Fibroblast of peridontal ligament (primary cell): ENCODE results near the gene FSCN2.
A peak's percentile ranks its signal among the peaks of the same experiment; 100 is the strongest.

Experiments
- DNase-seq: peaks from one replicate; pipeline ENCODE4 v3.0.0-alpha.2; 2010; ENCODE audit errors: extremely low read depth

The FSCN2 gene

DNA sequence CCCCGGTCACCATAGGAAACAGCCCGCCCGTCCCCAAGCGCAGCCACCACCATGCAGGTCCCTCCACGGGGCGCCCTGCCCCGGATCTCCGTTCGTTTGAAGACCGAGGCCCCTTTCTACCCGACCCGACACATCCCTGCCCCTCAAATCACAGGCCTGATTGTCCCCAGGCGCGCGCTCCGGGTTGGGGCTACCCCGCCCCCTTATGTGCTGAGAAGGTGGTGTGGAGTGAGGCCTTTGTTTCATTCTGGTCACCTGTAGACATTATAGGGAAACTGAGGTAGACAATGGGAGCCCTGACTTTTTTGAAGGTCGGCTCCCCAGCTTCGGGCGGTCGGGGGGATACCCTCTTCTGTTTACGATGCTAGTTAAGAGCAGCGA, 14.8 kb upstream of the FSCN2 start:
- DNase-seq, result peak; percentile 51

GRCh38 chr17:81513753-81514488, 14.3 kb upstream of the FSCN2 start:
- DNase-seq, result peak; percentile 62

- DNase-seq, result no peak
These were observed 13.8 kb upstream of the FSCN2 start for GRCh38 chr17:81514489-81514738.

GRCh38 chr17:81514739-81515529, 13.2 kb upstream of the FSCN2 start:
- DNase-seq, result peak; percentile 79

- no peak for DNase-seq
These were observed 12.6 kb upstream of the FSCN2 start for GRCh38 chr17:81515530-81516041.

- no peak for DNase-seq
These were observed 11.7 kb upstream of the FSCN2 start for GRCh38 chr17:81516439-81516838.

DNA sequence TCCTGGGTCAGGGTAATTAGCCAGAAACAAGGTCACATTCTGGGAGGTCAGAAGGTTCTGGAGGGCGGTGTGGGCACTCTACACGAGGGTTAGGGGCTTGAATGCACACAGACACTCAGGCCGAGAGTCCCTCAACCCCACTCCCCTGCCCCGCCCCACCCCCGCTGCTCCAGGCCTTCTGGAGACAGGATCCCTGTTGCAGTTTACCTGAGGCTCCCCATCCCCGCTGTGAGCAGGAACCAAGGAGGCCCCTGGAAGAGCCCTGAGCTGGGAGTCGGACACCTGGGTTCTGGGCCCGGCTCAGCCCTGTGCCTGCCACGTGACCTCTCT, 11.2 kb upstream of the FSCN2 start:
- DNase-seq, result no peak

DNA sequence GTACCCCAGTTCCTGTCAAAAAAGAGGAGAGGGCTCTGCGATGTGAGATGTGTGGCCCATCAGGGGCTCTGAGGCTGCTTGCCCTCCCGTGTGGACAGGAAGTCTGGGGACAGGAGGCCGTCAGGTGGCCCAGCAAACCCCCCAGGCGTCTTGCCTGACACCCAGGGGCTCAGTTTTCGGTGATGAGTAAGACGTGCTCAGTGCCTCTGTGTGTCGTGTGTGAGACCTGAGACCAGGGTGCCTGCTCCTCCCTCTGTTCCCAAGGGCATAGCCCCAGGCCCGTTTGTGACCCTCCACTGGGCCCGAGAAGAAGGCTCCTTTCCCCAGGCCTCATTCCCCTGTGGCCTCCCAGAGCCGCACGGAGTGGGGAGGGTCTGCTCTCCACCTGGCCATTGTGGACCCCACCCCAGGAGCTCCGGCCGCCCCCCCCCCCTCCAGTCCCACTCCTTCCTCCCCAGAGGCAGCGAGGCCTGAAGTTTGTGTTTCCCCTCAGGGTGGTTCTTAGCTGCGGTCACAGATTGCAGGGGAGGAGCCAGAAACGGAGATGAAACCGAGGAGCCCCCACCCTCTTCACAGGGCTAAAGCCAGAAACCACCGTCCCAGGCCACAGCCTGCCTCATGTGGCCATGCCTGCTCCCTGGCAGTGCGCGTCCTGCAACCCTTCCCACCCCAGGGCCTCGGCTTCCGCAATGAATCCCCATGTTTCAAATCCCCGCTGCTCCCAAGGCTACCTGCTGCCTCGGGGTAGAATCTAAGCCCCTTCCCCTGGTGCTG, 10.7 kb upstream of the FSCN2 start:
- peak; percentile 64 for DNase-seq

- no peak for DNase-seq
These were observed 9.9 kb upstream of the FSCN2 start for GRCh38 chr17:81518113-81518784.

- no peak for DNase-seq
These were observed 9.3 kb upstream of the FSCN2 start for GRCh38 chr17:81518785-81519283.

DNA sequence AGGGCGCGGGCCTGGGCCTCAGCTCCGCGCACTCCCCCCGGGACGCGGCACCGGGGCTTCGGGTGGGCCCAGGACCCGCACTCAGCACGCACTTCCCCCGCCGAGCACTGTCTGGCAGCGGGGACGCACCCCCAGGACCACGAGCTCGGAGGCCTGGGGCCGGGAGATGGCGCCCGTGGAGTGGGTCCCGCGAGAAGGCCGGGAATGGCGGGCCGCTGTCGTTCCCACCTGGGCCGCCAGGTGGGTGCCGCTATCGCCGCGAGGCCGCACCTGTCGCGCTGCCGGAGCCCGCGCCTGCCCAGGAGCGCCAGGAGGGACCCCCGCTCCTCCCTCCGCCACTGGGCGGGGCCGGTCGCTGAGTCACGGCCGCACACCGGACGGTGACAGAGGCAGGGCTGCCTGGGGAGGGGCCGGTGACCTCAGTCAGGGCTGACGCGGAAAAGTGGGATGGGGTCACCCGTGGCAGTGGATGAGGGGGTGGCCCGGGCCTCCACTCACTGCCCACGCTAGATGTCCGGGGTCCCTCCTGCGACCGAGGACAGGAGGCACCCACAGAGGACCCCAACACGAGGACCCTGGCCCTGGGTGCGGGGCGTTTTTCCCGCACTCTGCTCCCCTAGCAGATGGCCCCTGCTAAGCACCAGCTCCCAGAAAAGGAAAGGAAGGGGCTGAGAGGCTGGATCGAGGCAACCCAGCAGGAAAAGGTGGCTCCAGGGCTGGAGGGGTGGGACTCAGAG, 8.7 kb upstream of the FSCN2 start:
- DNase-seq, result no peak

DNA sequence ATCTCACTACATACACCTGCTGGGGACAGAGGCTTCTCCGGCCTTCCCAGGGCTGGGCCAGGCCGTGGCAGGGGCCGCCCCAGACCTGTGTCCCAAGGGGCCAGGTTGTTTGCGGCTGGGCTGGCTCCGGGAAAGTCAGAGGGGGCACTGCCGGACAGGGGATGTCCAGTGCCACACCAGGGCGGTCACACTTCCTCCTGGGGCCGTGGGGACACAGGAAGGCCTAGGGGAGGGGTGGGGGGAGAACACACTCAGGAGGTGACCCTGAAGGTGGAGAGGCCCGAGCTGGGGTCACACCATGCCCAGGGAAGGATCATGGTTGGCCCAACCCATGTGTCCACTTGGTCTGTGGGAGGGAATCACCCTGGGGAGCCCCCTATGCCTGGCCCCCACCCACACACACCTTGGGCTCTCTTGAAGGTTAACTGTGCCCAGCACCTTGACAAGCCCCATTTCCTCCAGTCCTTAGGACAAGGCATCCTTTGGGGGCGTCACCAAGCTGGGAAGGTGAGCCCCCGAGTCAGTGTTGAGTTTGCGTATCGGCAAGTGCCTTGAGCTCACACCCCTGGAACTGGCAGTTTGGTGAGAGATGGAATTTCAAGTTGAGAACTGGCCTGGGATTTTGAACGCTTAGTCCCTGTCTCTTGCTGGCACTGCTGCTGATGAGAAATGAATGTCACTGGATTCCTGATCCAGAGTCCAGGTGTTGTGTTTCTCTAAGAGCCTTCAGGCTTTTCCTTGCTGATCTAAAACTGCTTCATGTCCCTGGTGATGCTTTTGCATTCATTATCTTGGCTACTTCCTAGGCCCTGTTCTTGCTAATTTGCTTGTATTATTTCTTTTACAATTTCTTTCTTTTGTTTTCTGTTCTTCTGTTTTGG, 7.9 kb upstream of the FSCN2 start:
- no peak for DNase-seq

- DNase-seq, result no peak
These were observed 5.4 kb upstream of the FSCN2 start for GRCh38 chr17:81522491-81523401.

DNA sequence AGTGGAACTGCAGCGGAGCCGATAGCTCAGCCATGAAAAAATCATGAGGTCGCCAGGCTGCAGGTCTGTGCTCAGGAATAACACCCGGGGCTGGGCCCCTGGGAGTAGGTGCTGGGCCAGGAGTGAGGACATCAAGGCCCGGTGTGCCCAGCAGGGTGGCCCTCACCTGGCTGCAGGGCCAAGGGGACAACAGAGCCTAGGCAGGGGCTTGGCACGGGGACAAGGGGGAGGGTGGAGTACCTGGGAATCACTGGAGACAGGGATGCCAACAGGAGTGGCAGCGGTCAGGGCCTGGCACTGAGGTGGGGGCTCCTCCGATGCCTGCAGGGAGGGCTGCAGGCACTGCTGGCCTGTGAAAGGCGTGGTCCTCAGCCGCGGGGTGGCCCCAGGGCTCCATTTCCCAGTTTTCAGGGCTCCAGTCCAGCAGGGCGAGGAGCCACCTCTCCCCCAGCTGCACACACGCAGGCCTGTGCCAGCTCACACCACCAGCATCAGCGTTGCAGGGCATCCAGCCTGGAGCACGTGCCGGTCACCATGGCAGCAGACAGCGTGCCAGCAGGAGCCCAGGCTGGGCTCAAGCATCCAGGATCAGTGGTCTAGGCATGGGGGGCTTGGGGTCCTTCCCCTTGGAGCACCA, 4.7 kb upstream of the FSCN2 start:
- DNase-seq, result peak; percentile 69

GRCh38 chr17:81524039-81524864, 3.9 kb upstream of the FSCN2 start:
- DNase-seq, result no peak

DNA sequence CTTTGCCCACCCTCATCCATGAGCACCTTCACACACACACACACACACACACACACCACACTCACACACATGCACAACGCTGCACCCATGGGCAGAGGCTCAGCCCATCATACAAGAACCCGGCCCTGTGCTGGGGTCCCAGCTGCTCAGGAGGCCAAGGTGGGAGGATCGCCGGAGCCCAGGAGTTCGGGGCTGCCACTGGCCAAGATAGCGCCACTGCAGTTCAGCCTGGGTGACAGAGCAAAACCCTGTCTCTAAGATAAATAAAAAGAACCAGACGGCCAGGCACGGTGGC, 3.4 kb upstream of the FSCN2 start:
- DNase-seq, result no peak

DNA sequence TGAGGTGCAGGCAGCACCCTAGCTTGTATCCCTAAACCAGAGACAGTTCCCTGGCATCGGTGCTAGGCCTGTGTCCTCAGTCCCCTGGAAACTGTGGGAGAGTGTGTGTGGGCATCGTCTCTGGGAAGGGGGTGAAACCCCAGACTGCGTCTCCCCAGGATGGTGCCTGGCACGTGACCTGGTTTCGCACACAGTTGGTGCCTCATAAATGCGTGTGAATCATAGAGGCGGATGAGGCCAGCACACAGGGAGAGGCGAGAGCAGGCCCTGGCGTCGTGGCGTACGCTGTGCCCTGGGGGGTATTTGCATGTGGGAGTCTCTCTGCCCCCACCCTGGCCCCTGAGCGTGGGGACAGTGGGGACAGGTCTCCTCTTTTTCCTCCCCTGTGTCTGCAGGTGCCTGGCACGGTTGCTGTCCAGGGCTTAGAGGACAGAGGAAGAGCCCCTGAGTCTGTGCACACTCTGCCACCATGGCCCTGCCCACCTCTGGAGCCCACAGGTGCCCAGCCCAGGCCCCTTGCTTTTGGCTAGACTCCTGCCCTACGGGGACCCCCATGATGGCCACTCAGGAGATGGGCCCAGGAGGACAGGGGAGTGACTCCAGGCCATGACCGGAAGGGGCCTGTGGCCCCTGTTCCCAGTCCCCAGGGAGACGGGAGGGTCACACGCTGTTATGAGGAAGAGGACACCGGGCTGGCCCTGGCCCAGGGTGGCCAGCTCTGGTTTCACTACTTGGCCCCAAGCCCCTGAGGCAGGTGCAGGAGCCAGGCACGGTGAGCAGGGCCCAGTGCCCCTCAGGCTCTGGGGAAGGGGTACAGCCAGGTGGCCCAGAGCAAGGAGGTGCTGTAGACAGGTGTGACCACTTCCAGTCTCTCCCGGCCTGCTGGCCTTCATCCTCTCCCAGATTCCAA, 1.3 kb upstream of the FSCN2 start:
- DNase-seq, result no peak
